Measurements from ENCODE around the gene NAALAD2.

- no peak for TF ChIP-seq SUZ12 (IDR thresholded peaks at IDR 0.05; ENCODE audit: low read length)
- no peak for TF ChIP-seq NRF1 (IDR thresholded peaks at IDR 0.05; ENCODE audit: low read depth, low read length)
- TF ChIP-seq TCF12 (IDR thresholded peaks at IDR 0.05; ENCODE audit: low read depth, low read length) = no peak
- no peak for TF ChIP-seq MAX (IDR thresholded peaks at IDR 0.05)
- no peak for TF ChIP-seq CTCF (IDR thresholded peaks at IDR 0.05; ENCODE audit: control extremely low read depth in 1 of 3, insufficient read depth in 1 of 3, low read depth in 1 of 3, low read length in 3 of 3)
- no peak for TF ChIP-seq HDAC2 (IDR thresholded peaks at IDR 0.05; ENCODE audit: borderline replicate concordance in 1 of 2, low read depth in 2 of 2, low read length in 2 of 2)
- no peak for TF ChIP-seq CEBPB (IDR thresholded peaks at IDR 0.05; ENCODE audit: low read depth, low read length)
- TF ChIP-seq TEAD4 (IDR thresholded peaks at IDR 0.05; ENCODE audit: low read depth, low read length) = no peak
Observed at GRCh38 chr11:90234977-90235376, 100.5 kb downstream of the NAALAD2 start.
